HG03196 (cell line): Measurements from ENCODE around the gene TIMM13.
A peak's percentile ranks its signal among the peaks of the same experiment; 100 is the strongest.
"Not testable (repeated sequence)": the region's sequence is repeated elsewhere in the genome, so short reads cannot be mapped to it uniquely, and the experiment has no call there.

Experiments
- ATAC-seq: cut with Tn5 transposase; IDR thresholded peaks from one replicate; pipeline ENCODE4 v1.9.1; 2021; ENCODE audit not compliant: unreplicated experiment

TIMM13 gene

DNA sequence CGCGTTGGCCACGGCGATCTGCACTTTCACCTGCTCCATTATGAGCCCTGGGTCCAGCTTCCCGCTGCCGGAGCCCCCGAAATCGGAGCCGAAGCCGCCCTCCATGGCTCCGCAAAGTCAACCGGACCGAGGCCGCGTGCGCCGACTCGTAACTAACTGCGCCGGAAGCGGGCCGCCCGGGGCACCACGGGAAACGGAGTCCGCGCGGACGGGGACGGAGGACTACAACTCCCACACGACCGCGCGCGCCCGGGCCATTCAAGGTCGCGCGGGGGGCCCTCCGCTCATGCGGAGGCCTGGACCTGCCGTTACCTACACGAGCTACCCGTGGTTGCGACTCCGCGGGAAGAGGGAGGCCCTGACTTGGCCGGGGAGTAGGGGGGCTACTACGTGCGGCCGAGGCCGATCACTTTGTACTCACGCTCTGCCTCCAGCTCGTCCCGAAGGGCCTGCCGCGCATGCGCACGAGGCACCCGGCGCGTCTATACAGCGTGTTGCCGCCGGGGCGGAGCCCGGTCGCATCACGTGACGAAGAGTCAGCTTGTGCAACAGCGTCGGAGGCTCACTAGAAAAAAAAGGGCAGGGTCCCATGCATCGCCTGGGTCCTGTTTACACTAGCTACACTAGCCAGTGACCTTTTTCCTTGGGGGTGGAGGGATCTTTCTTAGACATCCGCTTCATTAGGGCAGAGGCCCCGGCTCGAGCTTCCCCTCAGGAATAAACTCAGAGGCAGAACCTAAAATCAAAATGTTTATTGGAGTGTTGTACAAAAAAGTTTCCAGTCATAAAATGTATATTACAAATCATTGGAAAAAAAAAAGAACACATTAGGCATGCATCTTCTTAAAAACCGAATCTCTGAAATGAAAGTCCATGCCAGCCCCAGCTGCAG, at the start of gene TIMM13:
TSS of gene TIMM13 (minus strand) at position 158 of the 892 bp plus-strand sequence. CDS start at position 105, 53 bp downstream.
- ATAC-seq = peak; percentile 80

DNA sequence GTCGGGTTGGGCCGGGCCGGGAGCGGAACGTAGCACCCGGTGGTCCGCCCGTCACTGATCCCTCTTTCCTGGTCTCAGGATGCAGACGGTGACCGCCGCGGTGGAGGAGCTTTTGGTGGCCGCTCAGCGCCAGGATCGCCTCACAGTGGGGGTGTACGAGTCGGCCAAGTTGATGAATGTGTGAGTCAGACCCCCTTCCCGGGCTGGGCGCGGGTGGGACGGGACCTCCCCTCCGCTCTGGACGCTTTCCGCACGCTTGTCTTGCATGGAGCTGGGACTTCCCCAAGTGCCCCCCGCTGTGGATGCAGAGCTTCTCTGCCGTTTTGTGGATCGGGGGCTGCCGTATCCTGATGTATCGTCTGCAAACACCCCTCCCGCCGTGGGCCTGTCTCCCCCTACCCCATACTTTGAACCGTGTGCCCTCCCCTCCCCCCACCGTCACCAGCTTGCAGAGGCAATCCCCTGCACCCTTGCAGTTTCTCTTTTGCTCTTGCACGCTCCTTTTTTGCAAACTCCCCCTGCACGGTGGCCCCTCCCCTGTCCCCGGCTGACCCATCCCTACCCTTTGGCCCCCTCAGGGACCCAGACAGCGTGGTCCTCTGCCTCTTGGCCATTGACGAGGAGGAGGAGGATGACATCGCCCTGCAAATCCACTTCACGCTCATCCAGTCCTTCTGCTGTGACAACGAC, 49.2 kb upstream of the TIMM13 start:
- peak; percentile 7 for ATAC-seq

DNA sequence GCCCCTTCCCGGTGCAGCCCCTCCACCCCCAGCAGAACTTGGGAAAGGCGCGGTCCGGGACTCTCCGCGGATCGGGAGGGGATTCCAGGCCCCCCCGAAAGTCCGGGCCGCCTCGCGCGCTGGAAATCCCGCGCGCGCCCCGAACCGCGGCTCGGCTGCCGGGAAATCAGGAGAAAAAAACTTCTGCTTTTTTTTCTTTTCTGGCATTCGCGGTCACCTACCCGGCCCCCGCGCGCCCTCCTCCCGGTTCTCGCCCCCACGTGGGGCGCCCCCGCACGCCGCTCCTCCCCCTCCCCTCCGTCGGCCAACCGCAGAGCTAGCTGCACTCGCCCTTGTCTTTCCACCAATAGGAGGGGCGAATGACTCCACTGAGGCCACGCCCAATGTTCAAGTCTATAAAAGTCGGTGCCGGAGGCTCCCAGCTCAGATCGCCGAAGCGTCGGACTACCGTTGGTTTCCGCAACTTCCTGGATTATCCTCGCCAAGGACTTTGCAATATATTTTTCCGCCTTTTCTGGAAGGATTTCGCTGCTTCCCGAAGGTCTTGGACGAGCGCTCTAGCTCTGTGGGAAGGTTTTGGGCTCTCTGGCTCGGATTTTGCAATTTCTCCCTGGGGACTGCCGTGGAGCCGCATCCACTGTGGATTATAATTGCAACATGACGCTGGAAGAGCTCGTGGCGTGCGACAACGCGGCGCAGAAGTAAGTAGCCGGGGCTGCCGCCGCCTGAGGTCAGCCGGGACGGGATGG, 48.5 kb upstream of the TIMM13 start, which contains the start of gene GADD45B:
TSS of gene GADD45B (plus strand) at position 426 of the 749 bp plus-strand sequence. CDS start at position 658, 232 bp downstream.
- ATAC-seq = peak; percentile 50

DNA sequence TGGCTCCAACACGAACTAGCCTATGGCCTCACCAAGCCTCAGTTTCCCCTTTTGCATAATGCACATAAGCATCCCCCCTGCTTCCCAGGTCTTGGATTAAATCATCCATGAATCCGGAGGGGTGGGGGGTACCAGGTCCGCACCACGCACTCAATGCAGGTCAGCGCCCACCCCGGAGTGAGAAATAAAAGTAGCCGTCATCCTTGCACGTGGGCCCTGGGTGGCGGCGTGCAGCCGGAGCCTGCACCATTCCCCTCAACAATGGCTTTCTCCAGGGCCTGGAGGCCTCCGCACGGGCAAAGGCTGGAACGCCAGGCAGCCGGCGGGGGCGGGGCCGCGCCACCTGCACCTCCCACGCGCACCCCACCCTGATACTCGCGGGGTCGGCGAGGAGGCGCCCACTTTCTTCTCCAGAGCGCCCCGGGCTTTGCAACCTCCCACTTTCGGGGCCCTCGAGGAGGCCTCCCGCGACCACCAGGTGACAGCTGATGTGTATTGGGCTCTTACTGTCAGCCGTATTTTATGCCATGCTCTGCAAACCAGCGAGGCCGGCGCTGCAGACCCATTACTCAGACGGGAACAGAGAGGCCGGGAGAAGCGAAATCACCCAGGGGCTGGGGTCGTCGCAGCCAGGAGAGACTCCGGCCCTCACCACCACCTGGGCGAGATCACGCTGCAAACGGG, 47.8 kb upstream of the TIMM13 start:
- ATAC-seq = no peak

DNA sequence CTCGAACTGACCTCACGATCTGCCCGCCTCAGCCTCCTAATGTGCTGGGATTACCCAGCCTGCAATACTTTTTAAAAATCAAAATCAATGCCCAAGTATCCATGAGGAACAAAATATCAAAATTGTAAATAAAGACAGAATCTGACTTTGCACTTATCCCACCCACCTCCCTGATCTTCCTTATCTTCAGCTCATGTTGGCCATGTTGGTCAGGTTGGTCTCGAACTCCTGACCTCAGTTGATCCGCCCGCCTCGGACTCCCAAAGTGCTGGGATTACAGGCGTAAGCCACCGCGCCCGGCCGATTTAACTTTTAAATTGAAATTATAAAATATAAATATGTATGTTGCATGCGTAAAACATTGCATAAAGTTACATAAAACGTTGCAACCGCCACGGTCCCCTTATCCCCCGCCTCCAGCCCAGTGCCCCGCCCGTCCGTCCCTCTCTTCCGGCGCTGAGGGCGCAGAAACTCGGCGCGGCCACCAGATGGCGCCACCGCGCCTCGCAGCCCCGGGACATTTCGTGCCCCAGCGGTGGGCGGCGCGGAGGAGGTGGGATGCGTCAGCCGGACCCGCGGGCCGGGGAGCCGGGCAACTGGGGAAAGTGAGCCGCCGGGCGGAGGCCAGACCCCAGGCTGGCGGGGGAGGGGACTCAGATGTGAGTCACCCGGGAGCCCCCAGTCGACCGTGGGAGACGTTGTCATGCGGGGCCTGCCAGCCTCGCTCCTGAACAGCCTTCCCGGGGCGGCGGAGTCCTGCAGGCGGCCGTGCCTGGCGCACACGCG, 47.0 kb upstream of the TIMM13 start:
- ATAC-seq = peak; percentile 29

DNA sequence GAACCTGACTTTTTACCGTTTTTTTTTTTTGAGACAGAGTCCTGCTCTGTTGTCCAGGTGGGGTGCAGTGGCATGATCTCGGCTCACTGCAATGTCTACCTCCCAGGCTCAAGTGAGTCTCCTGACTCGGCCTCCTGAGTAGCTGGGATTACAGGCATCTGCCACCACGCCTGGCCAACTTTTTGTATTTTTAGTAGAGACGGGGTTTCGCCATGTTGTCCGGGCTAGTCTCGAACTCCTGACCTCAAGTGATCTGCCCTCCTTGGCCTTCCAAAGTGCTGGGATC, 42.5 kb upstream of the TIMM13 start:
- not testable (repeated sequence) for ATAC-seq

DNA sequence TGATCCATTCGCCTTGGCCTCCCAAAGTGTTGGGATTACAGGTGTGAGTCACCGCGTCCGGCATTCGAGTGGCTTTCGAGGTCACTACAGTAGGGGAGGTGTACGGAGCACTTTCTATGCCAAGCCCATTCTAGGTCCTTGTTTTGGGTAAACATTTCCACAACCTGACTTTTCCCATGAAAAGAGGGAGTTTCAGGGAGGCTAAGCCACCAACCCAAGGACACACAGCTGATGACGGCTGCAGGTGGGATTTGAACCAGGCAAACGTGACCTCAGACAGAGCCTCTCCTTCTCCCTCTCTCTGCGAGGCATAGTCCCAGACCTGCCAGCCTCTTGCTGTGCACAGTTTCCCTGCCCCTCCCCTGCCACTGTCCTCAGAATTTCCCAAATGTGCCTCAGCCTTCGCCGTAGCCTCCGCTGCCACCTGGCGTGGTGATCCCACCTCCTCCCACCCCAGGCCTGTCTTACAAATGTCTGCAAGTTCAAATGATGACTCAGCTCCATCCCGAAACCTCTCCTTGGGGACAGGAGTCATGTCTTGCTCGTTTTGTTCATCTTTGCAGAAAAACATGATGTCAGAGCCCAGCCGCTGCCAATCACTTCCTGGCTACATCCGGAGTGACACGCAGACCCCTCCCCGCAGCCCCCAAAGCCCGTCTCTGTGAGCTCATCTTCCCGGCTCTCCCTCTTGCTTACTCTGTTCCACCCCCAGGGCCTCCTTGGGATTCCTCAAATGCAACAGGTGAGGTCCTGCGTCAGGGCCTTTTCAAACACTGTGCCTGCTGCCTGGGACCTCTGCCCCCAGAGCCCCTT, 41.9 kb upstream of the TIMM13 start:
- ATAC-seq = no peak

DNA sequence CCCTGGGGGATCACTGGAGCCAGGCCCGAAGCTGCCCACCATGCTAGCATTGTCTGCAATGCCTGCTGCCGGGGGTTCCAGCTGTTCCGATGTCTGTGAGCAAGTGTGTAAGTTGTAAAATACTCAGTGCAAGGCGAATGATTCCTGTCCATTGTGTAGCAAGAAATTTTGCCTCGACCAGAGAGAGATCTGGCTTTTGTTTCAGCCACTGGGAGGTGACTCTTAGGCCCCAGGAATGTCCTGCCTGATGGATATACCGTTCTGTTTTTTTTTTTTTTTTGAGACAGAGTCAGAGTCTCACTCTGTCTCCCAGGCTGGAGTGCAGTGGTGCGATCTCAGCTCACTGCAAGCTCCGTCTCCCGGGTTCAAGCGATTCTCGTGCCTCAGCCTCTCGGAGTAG, 41.2 kb upstream of the TIMM13 start:
- ATAC-seq = no peak

DNA sequence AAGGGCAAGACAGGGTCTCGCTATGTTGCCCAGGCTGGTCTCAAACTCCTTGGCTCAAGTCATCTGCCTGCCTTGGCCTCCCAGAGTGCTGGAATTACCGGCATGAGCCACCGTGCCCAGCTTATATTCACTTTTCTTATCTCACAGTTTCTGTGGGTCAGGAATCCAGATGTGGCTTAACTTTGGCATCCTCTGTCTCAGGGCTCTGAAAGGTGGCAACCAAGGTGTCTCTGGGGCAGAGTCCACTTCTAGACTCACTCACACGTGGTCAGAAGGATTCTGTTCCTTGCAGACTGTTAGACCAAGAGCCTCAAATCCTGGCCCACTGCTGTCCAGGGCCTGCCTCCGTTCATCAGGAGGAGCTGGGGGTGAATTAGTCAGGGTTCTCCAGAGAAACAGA, 37.0 kb upstream of the TIMM13 start:
- ATAC-seq = no peak

DNA sequence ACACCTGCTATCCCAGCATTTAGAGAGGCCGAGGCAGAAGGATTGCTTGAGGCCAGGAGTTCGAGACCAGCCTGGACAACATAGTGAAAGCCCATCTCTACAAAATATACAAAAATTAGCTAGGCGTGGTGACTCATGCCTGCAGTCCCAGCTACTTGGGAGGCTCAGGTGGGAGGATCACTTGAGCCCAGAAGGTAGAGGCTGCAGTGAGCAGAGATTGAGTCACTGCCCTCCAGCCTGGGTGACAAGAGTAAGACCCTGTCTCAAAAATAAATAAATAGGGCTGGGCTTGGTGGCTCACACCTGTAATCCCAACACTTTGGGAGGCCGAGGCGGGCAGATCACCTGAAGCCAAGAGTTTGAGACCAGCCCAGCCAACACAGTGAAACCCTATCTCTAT, 36.3 kb upstream of the TIMM13 start:
- ATAC-seq = not testable (repeated sequence)

DNA sequence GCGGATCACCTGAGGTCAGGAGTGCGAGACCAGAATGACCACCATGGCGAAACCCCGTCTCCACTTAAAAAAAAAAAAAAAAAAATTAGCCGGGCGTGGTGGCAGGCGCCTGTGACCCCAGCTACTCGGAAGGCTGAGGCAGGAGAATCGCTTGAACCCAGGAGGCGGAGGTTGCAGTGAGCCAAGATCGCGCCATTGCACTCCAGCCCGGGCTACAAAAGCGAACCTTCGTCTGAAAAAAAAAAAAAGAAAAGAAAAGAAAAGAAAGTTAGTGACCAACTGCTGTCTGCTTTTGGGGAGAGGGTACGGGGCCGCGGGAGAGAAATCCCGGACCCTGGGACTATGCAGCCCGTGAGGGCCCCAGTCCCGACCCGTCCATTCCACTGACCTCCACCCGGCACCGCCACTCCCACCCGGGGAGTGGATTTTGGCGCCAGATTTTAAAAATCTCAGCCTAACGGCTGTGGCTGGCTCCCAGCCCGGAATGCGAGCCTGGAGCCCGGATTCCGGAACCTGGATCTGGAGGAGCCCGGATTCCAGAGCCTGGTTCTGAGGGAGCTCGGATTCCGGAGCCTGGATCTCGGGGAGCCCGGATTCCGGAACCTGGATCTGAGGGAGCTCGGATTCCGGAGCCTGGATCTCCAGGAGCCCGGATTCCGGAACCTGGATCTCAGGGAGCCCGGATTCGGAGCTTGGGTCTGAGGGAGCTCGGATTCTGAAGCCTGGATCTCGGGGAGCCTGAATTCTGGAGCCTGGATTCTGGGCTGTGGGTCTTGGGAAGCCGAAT, 35.4 kb upstream of the TIMM13 start:
- ATAC-seq = no peak

DNA sequence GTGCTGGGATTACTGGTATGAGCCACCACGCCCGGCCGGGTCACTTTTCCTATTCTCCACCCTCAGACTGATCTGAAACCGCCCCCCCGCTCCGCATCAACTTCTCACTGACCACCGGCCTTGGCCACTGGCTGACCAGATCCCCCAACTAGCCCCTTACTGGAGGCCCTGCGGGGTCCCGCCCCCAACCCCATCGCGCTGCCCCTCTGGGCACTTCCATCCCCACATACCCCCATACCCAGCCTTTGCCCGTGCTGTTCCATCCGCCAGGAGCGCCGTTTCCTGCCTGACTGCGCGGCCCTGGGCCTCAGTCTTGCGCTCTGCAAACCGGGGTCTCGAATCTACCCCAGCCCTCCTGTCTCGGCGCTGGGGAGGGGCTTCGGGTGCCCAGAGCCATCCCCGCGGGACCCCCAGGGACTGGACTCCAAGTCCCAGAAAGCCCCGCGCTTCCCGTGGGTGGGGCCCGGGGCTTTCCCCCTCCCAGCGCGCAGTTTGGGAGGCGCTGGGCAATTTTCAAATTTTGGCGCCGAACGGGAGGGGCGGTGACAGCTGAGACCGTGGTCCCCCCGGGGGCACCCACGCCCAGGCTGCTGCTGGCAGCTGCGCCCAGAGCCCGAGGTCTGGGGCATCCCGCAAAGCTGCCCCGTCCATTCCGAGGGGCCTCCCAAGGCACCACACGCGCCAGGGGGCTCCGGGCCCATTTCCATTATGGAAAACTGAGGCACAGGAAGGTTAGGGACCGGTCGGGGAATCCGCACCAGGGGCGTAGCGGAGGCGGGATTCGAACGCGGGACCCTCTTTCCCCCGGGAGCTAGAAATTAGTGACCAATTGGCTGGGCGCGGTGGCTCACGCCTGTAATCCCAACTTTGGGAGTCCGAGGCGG, 34.6 kb upstream of the TIMM13 start:
- no peak for ATAC-seq

DNA sequence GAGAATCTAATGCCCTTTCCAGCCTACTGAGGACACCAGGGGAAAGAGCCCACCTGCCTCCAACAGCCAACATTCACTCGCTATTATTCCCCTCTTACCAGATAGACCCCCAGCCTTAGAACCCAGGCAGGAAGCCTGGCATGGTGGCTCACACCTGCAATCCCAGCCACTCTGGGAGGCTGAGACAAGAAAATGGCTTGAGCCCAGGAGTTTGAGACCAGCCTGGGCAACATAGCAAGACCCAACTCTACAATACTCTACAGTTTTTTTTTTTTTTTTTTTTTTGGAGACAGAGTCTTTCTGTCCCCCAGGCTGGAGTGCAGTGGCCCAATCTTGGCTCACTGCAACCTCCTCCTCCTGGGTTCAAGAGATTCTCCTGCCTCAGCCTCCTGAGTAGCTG, 32.9 kb upstream of the TIMM13 start:
- ATAC-seq = no peak

DNA sequence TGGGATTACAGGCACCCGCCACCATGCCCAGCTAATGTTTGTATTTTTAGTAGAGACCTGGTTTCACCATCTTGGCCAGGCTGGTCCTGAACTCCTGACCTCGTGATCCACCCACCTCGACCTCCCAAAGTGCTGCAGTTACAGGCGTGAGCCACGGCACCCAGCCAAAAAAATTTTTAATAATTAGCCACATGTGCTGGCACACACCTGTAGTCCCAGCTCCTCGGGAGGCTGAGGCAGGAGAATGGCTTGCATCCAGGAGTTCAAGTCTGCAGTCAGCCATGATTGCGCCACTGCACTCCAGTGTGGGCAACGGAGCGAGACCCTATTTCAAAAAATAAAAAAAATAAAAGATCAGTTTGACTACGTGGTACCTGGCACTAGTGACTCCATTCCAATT, 31.4 kb upstream of the TIMM13 start:
- not testable (repeated sequence) for ATAC-seq

DNA sequence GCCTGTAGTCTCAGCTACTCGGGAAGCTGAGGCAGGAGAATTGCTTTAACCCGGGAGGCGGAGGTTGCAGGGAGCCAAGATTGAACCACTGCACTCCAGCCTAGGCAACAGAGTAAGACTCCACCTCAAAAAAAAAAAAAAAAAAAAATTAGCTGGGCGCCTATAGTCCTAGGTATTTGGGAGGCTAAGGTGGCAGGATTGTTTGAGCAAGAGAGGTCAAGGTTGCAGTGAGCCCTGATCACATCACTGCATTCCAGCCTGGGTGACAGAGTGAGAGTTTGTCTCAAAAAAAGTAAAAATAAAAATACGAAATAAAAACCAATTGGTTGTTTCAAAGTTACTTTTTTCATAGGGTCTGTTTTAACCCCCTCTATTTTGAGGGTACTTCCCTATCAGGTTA, 30.7 kb upstream of the TIMM13 start:
- ATAC-seq = no peak

DNA sequence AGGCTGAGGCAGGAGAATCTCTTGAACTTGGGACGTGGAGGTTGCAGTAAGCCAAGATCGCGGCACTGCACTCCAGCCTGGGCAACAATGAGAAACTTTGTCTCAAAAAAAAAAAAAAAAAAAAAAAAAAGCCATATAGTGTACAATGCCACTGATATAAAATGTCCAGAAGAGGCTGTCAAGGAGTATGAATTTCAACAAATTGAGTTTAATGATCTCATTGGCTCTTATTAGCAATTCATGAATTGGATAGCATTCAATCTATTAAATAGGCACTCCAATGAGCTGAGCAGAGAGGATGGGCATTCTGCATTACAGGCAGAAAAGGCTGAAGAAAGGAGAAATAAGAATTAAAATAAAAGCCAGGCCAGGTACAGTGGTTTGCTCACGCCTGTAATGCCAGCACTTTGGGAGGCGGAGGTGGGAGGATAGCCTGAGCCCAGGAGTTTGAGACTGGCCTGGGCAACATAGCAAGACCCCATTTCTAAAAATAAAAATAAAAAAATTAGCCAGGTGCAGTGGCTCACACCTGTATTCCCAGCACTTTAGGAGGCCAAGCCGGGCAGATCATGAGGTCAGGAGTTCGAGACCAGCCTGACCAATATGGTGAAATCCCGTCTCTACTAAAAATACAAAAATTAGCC, 30.1 kb upstream of the TIMM13 start:
- no peak for ATAC-seq
